Measurements from ENCODE around the gene RBM47. TPM values are rescaled to one million over a fixed set of nuclear protein-coding genes. Genes with fewer than 3 reads are reported as not detected.

The RBM47 gene
- total and polyA plus RNA-seq, 10 of the 15 experiments (the other 5 are each of a cell fraction or from before 2014, with no cell fraction given) = 7.9 to 45.0 (median 28.7) TPM

DNA sequence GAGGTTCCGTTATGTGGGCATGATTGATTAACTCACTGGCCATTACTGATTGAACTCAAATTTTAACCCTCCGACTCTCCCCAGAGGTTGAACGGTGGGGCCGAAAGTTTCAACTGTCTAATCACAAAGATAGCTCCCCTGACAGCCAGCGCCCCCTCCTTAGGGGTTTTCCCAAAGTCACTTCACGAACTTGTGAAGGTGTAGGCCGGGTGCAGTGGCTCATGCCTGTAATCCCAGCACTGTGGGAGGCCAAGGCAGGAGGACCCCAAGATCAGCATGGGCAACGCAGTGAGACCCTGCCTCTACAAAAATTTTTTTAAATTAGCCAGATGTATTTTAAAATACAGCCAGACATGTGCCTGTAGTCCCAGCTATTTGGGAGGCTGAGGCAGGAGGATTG is 39.8 kb upstream of the RBM47 start (continued):
- TF ChIP-seq BACH1 (IDR thresholded peaks at IDR 0.05; ENCODE audit: borderline replicate concordance) (no peak), CUX1 (IDR thresholded peaks at IDR 0.05; ENCODE audit: insufficient replicate concordance, low read depth, low read length) (peak; percentile 78), NR2C1 (IDR thresholded peaks at IDR 0.05) (no peak), STAT1 (conservative IDR thresholded peaks at IDR 0.05) (no peak), EGR1 (IDR thresholded peaks at IDR 0.05; ENCODE audit: borderline replicate concordance in 1 of 2, low read depth in 2 of 2, low read length in 2 of 2) (0 out of 3 replicates have a peak, but pooled peaks of 1 of the 2 experiments have one; percentile 19), POLR2AphosphoS5 (IDR thresholded peaks at IDR 0.05; ENCODE audit: low read length) (no peak), RAD21 (IDR thresholded peaks at IDR 0.05; ENCODE audit: insufficient read depth, low read depth, low read length) (peak; percentile 31; the same call in 1 of the 2 replicates), NBN (IDR thresholded peaks at IDR 0.05) (0 out of 2 replicates have a peak, but pooled peaks have one; percentile 11), MTA2 (IDR thresholded peaks at IDR 0.05; ENCODE audit: low read depth) (peak; percentile 46), FOXM1 (IDR thresholded peaks at IDR 0.05; ENCODE audit: low read depth, low read length) (peak; percentile 28; the same call in 1 of the 2 replicates), SMARCA5 (IDR thresholded peaks at IDR 0.05) (peak; percentile 18; the same call in 1 of the 2 replicates), HCFC1 (IDR thresholded peaks at IDR 0.05; ENCODE audit: low read length) (no peak), ZNF217 (IDR thresholded peaks at IDR 0.05) (peak; percentile 47; the same call in 1 of the 2 replicates), EED (IDR thresholded peaks at IDR 0.05; ENCODE audit: low read depth) (peak; percentile 62; the same call in 1 of the 2 replicates), NFIC (IDR thresholded peaks at IDR 0.05; ENCODE audit: low read depth, low read length) (peak; percentile 62; the same call in 1 of the 2 replicates), RELA (IDR thresholded peaks at IDR 0.05; ENCODE audit: borderline replicate concordance, partially characterized antibody) (peak; percentile 82), DPF2 (IDR thresholded peaks at IDR 0.05) (peak; percentile 83)
- TF ChIP-seq, protein P1, sequence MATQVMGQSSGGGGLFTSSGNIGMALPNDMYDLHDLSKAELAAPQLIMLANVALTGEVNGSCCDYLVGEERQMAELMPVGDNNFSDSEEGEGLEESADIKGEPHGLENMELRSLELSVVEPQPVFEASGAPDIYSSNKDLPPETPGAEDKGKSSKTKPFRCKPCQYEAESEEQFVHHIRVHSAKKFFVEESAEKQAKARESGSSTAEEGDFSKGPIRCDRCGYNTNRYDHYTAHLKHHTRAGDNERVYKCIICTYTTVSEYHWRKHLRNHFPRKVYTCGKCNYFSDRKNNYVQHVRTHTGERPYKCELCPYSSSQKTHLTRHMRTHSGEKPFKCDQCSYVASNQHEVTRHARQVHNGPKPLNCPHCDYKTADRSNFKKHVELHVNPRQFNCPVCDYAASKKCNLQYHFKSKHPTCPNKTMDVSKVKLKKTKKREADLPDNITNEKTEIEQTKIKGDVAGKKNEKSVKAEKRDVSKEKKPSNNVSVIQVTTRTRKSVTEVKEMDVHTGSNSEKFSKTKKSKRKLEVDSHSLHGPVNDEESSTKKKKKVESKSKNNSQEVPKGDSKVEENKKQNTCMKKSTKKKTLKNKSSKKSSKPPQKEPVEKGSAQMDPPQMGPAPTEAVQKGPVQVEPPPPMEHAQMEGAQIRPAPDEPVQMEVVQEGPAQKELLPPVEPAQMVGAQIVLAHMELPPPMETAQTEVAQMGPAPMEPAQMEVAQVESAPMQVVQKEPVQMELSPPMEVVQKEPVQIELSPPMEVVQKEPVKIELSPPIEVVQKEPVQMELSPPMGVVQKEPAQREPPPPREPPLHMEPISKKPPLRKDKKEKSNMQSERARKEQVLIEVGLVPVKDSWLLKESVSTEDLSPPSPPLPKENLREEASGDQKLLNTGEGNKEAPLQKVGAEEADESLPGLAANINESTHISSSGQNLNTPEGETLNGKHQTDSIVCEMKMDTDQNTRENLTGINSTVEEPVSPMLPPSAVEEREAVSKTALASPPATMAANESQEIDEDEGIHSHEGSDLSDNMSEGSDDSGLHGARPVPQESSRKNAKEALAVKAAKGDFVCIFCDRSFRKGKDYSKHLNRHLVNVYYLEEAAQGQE (IDR thresholded peaks at IDR 0.05; ENCODE audit: low read depth, low read length) = no peak
- TF ChIP-seq, protein P2, sequence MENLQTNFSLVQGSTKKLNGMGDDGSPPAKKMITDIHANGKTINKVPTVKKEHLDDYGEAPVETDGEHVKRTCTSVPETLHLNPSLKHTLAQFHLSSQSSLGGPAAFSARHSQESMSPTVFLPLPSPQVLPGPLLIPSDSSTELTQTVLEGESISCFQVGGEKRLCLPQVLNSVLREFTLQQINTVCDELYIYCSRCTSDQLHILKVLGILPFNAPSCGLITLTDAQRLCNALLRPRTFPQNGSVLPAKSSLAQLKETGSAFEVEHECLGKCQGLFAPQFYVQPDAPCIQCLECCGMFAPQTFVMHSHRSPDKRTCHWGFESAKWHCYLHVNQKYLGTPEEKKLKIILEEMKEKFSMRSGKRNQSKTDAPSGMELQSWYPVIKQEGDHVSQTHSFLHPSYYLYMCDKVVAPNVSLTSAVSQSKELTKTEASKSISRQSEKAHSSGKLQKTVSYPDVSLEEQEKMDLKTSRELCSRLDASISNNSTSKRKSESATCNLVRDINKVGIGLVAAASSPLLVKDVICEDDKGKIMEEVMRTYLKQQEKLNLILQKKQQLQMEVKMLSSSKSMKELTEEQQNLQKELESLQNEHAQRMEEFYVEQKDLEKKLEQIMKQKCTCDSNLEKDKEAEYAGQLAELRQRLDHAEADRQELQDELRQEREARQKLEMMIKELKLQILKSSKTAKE (IDR thresholded peaks at IDR 0.05; ENCODE audit: low read depth, poor library complexity, severe bottlenecking) = peak; percentile 29

Data from GM12878 (cell line).